Adrenal gland (tissue), 12 donors: Measurements from ENCODE around the gene CCDC51. TPM values are rescaled to one million over a fixed set of nuclear protein-coding genes. Genes with fewer than 3 reads are reported as not detected.

Source experiments
- DNase-seq, 7 donors: peaks; one replicate each; pipeline ENCODE4 v3.0.0-alpha.2; 2019 to 2020
- H3K27ac ChIP-seq, 5 donors: fragments of 200-600 bp; sonication (generic) in 4 of 5; 1 replicate in 3 of 5; 2 replicates in 2 of 5; pipeline versions ENCODE4 v1.5.1 to v1.8.0; 2016 to 2020; ENCODE audit warnings: mild to moderate bottlenecking in 1 of 5
- H3K27me3 ChIP-seq: fragments of 200-600 bp; 2 replicates; pipeline ENCODE4 v1.8.0; 2021
- H3K36me3 ChIP-seq, 2 donors: fragments of 200-600 bp; replicated peaks in 1 of 2; 1 replicate in 1 of 2; 2 replicates in 1 of 2; pipeline versions ENCODE4 v1.5.1 to v1.8.0; 2018 to 2022
- H3K4me1 ChIP-seq, 2 donors: fragments of 200-600 bp; replicated peaks in 1 of 2; 1 replicate in 1 of 2; 2 replicates in 1 of 2; pipeline versions ENCODE4 v1.5.1 to v1.8.0; 2018 to 2021
- H3K4me3 ChIP-seq, 4 donors: fragments of 200-600 bp; sonication (generic) in 3 of 4; one replicate each; pipeline ENCODE4 v1.5.1; 2016 to 2018
- H3K9me3 ChIP-seq, 3 donors: fragments of 200-600 bp; sonication (generic) in 1 of 3; replicated peaks in 1 of 3; 1 replicate in 2 of 3; 2 replicates in 1 of 3; pipeline versions ENCODE4 v1.5.1 to v1.8.0; 2016 to 2021
- CTCF ChIP-seq, 6 experiments: fragments of 450-650 bp in 4 of 6; fragments of 200-600 bp in 2 of 6; sonication (generic) in 1 of 6; IDR thresholded peaks; 1 replicate in 5 of 6; 2 replicates in 1 of 6; pipeline versions ENCODE4 v1.5.1 to v1.8.0; 2016 to 2021; ENCODE audit warnings: antibody characterized with exemption in 6 of 6, mild to moderate bottlenecking in 2 of 6, moderate library complexity in 1 of 6
- POLR2A ChIP-seq, 2 donors: fragments of 450-650 bp; IDR thresholded peaks; one replicate each; pipeline ENCODE4 v1.6.1; 2017; ENCODE audit warnings: antibody characterized with exemption in 2 of 2, mild to moderate bottlenecking in 2 of 2, moderate library complexity in 1 of 2
- WGBS, 4 donors: extraction: QIAGEN DNeasy Blood & Tissue Kit in 2 of 4; methylation state at CpG; one replicate each; pipeline versions ENCODE4 v1.1.5 to v1.1.7; 2013 to 2017; 5-methylcytosine and 5-hydroxymethylcytosine counted together
- intact Hi-C, 2 donors: fragments of 100-400 bp; cut with DNase I; formaldehyde crosslinking; loops; one replicate each; pipeline versions ENCODE4 v1.14.1 to v1.15.0; 2022 to 2023
- polyA plus RNA-seq, 3 donors: library from polyadenylated mRNA; stranded (reverse); fragments of 200-250 nt in 2 of 3; fragments of 350-450 nt in 1 of 3; fragmentation: Illumina TruSeq in 1 of 3; extraction: RNeasy Lipid Tissue Mini Kit (QIAGEN cat#74804) in 1 of 3; gene quantifications; one replicate each; pipeline ENCODE4 v1.2.3, GENCODE V29; 2013 to 2014
- total RNA-seq, 9 donors: library from RNA; depleted of rRNA in 4 of 9; stranded (reverse); fragments of >200 nt in 4 of 9; fragments of 120-200 nt in 1 of 9; fragmentation: NEBNext Ultra II Directional in 1 of 9; extraction: Animal tissue kit (Norgen Biotek cat#: 25700) in 1 of 9; gene quantifications; one replicate each; pipeline versions ENCODE4 v1.1.0 to v1.2.4, GENCODE V29; 2013 to 2023
- donor health status: healthy with polysubstance abuse.
- donor health status: Bipolar disorder and iron deficiency.
- donor health status: DM: yes; HTN: yes; CAD: no.
- donor health status: DM: no; HTN: no; CAD: no.
- donor health status: DM: no; HTN: no; CAD: no.
- donor health status: DM: yes; HTN: yes; CAD: no.

CCDC51 gene
- total and polyA plus RNA-seq, 12 donors, result 7.3 to 30.4 (median 19.5) TPM

- no peak for DNase-seq
- no peak for TF ChIP-seq POLR2A (IDR thresholded peaks at IDR 0.05)
- TF ChIP-seq CTCF (IDR thresholded peaks at IDR 0.05), result no peak
- WGBS, 4 donors, result 83 to 98% (median 88%) methylated on average over 2 to 3 of the region's 3 CpGs
- Histone ChIP-seq H3K4me1 (peaks cover 0 to 6% of the 10 kb centered on the region in 2 donors), H3K27me3 (no peaks in the 10 kb centered on the region), H3K27ac (no peak overlapping the region), H3K9me3 (no peaks in the 10 kb centered on the region), H3K4me3 (no peak overlapping the region), H3K36me3 (peaks cover 0 to 6% of the 10 kb centered on the region in 2 donors)
- intact Hi-C loops, result no loop called here
These were observed 17.6 kb downstream of the CCDC51 start for GRCh38 chr3:48422272-48422671.

GRCh38 chr3:48420561-48420960 is 19.4 kb downstream of the CCDC51 start:
- H3K36me3 ChIP-seq, result peaks cover 0 to 10% of the 10 kb centered on the region in 2 donors
- no peaks in the 10 kb centered on the region for H3K9me3 ChIP-seq
- no peak for DNase-seq
- no peak overlapping the region for H3K4me3 ChIP-seq
- intact Hi-C loops, result no loop called here
- TF ChIP-seq POLR2A (IDR thresholded peaks at IDR 0.05) (no peak), CTCF (IDR thresholded peaks at IDR 0.05) (no peak)
- H3K4me1 ChIP-seq, result no peaks in the 10 kb centered on the region
- no peak overlapping the region for H3K27ac ChIP-seq
- WGBS, 4 donors, result 88 to 94% (median 90%) methylated on average over 10 to 14 of the region's 14 CpGs
- no peaks in the 10 kb centered on the region for H3K27me3 ChIP-seq

GRCh38 chr3:48419597-48419996 is 20.3 kb downstream of the CCDC51 start:
- H3K36me3 ChIP-seq, result peaks cover 0 to 20% of the 10 kb centered on the region in 2 donors
- no peak for DNase-seq
- intact Hi-C loops, result no loop called here
- no peak overlapping the region for H3K4me3 ChIP-seq
- no peaks in the 10 kb centered on the region for H3K4me1 ChIP-seq
- no peaks in the 10 kb centered on the region for H3K9me3 ChIP-seq
- no peak overlapping the region for H3K27ac ChIP-seq
- TF ChIP-seq CTCF (IDR thresholded peaks at IDR 0.05) (no peak), POLR2A (IDR thresholded peaks at IDR 0.05) (no peak)
- 83 to 92% (median 91%) methylated on average over 16 to 17 of the region's 17 CpGs for WGBS, 4 donors
- no peaks in the 10 kb centered on the region for H3K27me3 ChIP-seq

GRCh38 chr3:48419149-48419548 is 20.8 kb downstream of the CCDC51 start:
- WGBS, 4 donors, result 88 to 100% (median 93%) methylated on average over 7 to 9 of the region's 9 CpGs; no CpG with 5 or more reads in 1 of the 4 donors
- DNase-seq, result no peak
- Histone ChIP-seq H3K27ac (no peak overlapping the region), H3K4me1 (no peaks in the 10 kb centered on the region), H3K27me3 (no peaks in the 10 kb centered on the region), H3K9me3 (no peaks in the 10 kb centered on the region), H3K36me3 (peaks cover 0 to 20% of the 10 kb centered on the region in 2 donors), H3K4me3 (no peak overlapping the region)
- intact Hi-C loops, result no loop called here
- TF ChIP-seq POLR2A (IDR thresholded peaks at IDR 0.05) (no peak), CTCF (IDR thresholded peaks at IDR 0.05) (no peak)
